Gastroesophageal sphincter (tissue), 4 donors: ENCODE data around the gene TOB2. TPM values are rescaled to one million over a fixed set of nuclear protein-coding genes. Genes with fewer than 3 reads are reported as not detected.

Source experiments
- ATAC-seq: fragments of 150-250 bp; one replicate; pipeline ENCODE4 v1.9.1; 2016; ENCODE audit warnings: mild to moderate bottlenecking, moderate library complexity
- H3K27ac ChIP-seq, 4 donors: fragments of 200-600 bp; sonication (generic) in 3 of 4; 1 replicate in 3 of 4; 2 replicates in 1 of 4; pipeline ENCODE4 v1.5.1; 2016 to 2019
- H3K27me3 ChIP-seq: fragments of 200-600 bp; sonication (generic); one replicate; pipeline ENCODE4 v1.5.1; 2019
- H3K36me3 ChIP-seq, 2 donors: fragments of 200-600 bp; sonication (generic); one replicate each; pipeline ENCODE4 v1.5.1; 2019; ENCODE audit warnings: control low read depth in 1 of 2
- H3K4me1 ChIP-seq, 3 donors: fragments of 200-600 bp; sonication (generic); 1 replicate in 2 of 3; 2 replicates in 1 of 3; pipeline ENCODE4 v1.5.1; 2016 to 2019; ENCODE audit warnings: control low read depth in 2 of 3
- H3K4me3 ChIP-seq, 2 donors: fragments of 200-600 bp; sonication (generic); one replicate each; pipeline ENCODE4 v1.5.1; 2019; ENCODE audit warnings: mild to moderate bottlenecking in 1 of 2, moderate library complexity in 1 of 2
- H3K9me3 ChIP-seq, 3 donors: fragments of 200-600 bp; sonication (generic); one replicate each; pipeline ENCODE4 v1.5.1; 2017 to 2019; ENCODE audit warnings: control low read depth in 2 of 3
- CTCF ChIP-seq, 4 experiments: fragments of 200-600 bp in 2 of 4; fragments of 450-650 bp in 2 of 4; sonication (generic) in 1 of 4; IDR thresholded peaks; one replicate each; pipeline ENCODE4 v1.5.1; 2017 to 2019; ENCODE audit warnings: antibody characterized with exemption in 4 of 4, mild to moderate bottlenecking in 2 of 4, moderate library complexity in 2 of 4
- EP300 ChIP-seq: sonication (generic); formaldehyde crosslinking; IDR thresholded peaks from one replicate; pipeline ENCODE4 v1.6.1; 2017; ENCODE audit warnings: antibody characterized with exemption, mild to moderate bottlenecking
- POLR2A ChIP-seq, 2 donors: fragments of 450-650 bp; IDR thresholded peaks; one replicate each; pipeline ENCODE4 v1.6.1; 2017; ENCODE audit warnings: antibody characterized with exemption in 2 of 2, mild to moderate bottlenecking in 2 of 2, moderate library complexity in 1 of 2
- POLR2AphosphoS5 ChIP-seq: sonication (generic); formaldehyde crosslinking; IDR thresholded peaks from one replicate; pipeline ENCODE4 v1.6.1; 2017; ENCODE audit warnings: antibody characterized with exemption
- WGBS, 2 donors: methylation state at CpG; one replicate each; pipeline ENCODE4 v1.1.5; 2018; ENCODE audit warnings: low coverage in 1 of 2; 5-methylcytosine and 5-hydroxymethylcytosine counted together
- total RNA-seq, 4 donors: library from RNA; depleted of rRNA; stranded (reverse); fragments of >200 nt; gene quantifications; one replicate each; pipeline ENCODE4 v1.1.0, GENCODE V29; 2016

TOB2 gene
- total RNA-seq, 4 donors from 2014 or later: 59.3 to 163 (median 84.1) TPM

DNA sequence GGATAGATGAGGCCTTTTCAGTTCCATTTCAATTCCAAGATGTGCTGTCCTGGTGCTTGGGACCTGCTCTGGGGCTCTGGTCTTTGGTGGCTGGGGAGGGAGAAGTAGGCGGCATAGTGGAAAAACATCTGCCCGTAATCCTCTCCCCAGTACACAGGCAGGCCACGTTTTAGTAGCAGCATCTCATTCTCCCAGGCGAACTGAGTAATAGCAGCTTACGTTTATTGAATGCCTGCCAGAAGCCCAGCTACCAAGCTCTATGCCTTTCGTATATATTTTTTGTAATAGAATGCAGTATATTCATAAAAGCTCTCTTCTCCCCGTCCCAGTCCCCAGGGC lies 33.8 kb upstream of the TOB2 start:
- Histone ChIP-seq H3K4me1 (peaks cover 18 to 97% (median 52%) of the 10 kb centered on the region in 3 donors), H3K27me3 (no peaks in the 10 kb centered on the region), H3K9me3 (no peaks in the 10 kb centered on the region), H3K4me3 (no peak overlapping the region), H3K27ac (peak overlapping the region; percentile 80 to 89 (median 86)), H3K36me3 (peaks cover 0 to 9% of the 10 kb centered on the region in 2 donors)
- WGBS, 2 donors: 28 to 36% methylated on average over 5 to 6 of the region's 7 CpGs
- TF ChIP-seq POLR2AphosphoS5 (peak; percentile 35), POLR2A (IDR thresholded peaks at IDR 0.05) (no peak)
- ATAC-seq: peak; percentile 54

GRCh38 chr22:41479671-41480396 lies 33.2 kb upstream of the TOB2 start:
- Histone ChIP-seq H3K9me3 (no peaks in the 10 kb centered on the region), H3K4me1 (peaks cover 18 to 97% (median 47%) of the 10 kb centered on the region in 3 donors), H3K36me3 (peaks cover 0 to 9% of the 10 kb centered on the region in 2 donors), H3K27ac (peak overlapping the region; percentile 80 to 89 (median 86)), H3K27me3 (no peaks in the 10 kb centered on the region), H3K4me3 (no peak overlapping the region)
- peak; percentile 76 for ATAC-seq
- TF ChIP-seq CTCF (IDR thresholded peaks at IDR 0.05) (peak in 3 of 4 experiments; percentile 28 to 49 (median 42)), POLR2AphosphoS5 (no peak), EP300 (no peak), POLR2A (IDR thresholded peaks at IDR 0.05) (no peak)
- 45% methylated on average over 4 of the region's 6 CpGs; no CpG with 5 or more reads in 1 of the 2 donors for WGBS, 2 donors

- Histone ChIP-seq H3K27ac (peak overlapping the region; percentile 80 to 89 (median 86)), H3K4me3 (no peak overlapping the region), H3K9me3 (no peaks in the 10 kb centered on the region), H3K36me3 (peaks cover 0 to 9% of the 10 kb centered on the region in 2 donors), H3K27me3 (no peaks in the 10 kb centered on the region), H3K4me1 (peaks cover 18 to 94% (median 45%) of the 10 kb centered on the region in 3 donors)
- TF ChIP-seq POLR2AphosphoS5: peak; percentile 87
- no peak for TF ChIP-seq POLR2A (IDR thresholded peaks at IDR 0.05)
- ATAC-seq: peak; percentile 60
- WGBS, 2 donors: 67 to 80% methylated on average over 1 to 5 of the region's 7 CpGs
These were observed 32.4 kb upstream of the TOB2 start for GRCh38 chr22:41478891-41479521.

- peaks cover 18 to 94% (median 42%) of the 10 kb centered on the region in 3 donors for H3K4me1 ChIP-seq
- peak overlapping the region; percentile 80 to 89 (median 86) for H3K27ac ChIP-seq
- H3K36me3 ChIP-seq: peaks cover 0 to 9% of the 10 kb centered on the region in 2 donors
- ATAC-seq: no peak
- 67 to 100% methylated on average over 1 of the region's 2 CpGs for WGBS, 2 donors
- TF ChIP-seq POLR2AphosphoS5 (no peak), CTCF (IDR thresholded peaks at IDR 0.05) (no peak), POLR2A (IDR thresholded peaks at IDR 0.05) (no peak), EP300 (no peak)
- H3K9me3 ChIP-seq: no peaks in the 10 kb centered on the region
- H3K4me3 ChIP-seq: no peak overlapping the region
- no peaks in the 10 kb centered on the region for H3K27me3 ChIP-seq
These were observed 31.9 kb upstream of the TOB2 start for GRCh38 chr22:41478473-41478872.

DNA sequence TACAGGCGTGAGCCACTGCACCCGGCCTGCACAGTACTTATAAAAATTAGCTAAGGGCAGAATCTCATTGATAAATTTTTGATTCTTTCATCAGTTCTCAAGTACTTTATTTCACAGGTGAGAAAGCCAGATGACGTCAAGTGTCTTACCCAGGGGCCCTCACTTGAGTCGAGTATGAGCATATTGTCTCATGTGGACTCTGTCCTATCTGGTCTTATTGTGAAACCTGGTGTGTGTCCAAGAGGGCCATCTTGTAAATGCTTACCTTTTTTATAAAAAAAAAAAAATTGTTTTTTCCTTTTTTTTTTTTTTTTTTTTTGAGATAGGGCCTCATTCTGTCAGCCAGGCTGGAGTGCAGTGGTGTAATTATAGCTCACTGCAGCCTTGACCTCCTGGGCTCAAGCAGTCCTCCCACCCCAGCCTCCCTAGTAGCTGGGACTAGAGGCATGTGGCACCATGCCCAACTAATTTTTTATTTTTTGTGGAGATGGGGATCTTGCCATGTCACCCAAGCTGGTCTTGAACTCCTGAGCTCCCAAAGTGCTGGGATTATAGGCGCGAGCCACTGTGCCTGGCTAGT lies 28.4 kb upstream of the TOB2 start:
- peaks cover 0 to 18% of the 10 kb centered on the region in 2 donors for H3K36me3 ChIP-seq
- WGBS, 2 donors: 61 to 85% methylated on average over 3 to 4 of the region's 6 CpGs
- H3K4me1 ChIP-seq: peaks cover 5 to 94% (median 24%) of the 10 kb centered on the region in 3 donors
- H3K4me3 ChIP-seq: no peak overlapping the region
- no peaks in the 10 kb centered on the region for H3K9me3 ChIP-seq
- no peak for ATAC-seq
- H3K27ac ChIP-seq: peak overlapping the region in 3 of 4 donors; percentile 56 to 88 (median 84)
- TF ChIP-seq POLR2A (IDR thresholded peaks at IDR 0.05) (no peak), CTCF (IDR thresholded peaks at IDR 0.05) (no peak), EP300 (no peak), POLR2AphosphoS5 (no peak)
- no peaks in the 10 kb centered on the region for H3K27me3 ChIP-seq
